ENCODE measurements around the gene KBTBD6.
"Not testable (repeated sequence)": the region's sequence is repeated elsewhere in the genome, so short reads cannot be mapped to it uniquely, and the experiment has no call there.

KBTBD6 gene, protein sequence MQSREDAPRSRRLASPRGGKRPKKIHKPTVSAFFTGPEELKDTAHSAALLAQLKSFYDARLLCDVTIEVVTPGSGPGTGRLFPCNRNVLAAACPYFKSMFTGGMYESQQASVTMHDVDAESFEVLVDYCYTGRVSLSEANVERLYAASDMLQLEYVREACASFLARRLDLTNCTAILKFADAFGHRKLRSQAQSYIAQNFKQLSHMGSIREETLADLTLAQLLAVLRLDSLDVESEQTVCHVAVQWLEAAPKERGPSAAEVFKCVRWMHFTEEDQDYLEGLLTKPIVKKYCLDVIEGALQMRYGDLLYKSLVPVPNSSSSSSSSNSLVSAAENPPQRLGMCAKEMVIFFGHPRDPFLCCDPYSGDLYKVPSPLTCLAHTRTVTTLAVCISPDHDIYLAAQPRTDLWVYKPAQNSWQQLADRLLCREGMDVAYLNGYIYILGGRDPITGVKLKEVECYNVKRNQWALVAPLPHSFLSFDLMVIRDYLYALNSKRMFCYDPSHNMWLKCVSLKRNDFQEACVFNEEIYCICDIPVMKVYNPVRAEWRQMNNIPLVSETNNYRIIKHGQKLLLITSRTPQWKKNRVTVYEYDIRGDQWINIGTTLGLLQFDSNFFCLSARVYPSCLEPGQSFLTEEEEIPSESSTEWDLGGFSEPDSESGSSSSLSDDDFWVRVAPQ

DNA sequence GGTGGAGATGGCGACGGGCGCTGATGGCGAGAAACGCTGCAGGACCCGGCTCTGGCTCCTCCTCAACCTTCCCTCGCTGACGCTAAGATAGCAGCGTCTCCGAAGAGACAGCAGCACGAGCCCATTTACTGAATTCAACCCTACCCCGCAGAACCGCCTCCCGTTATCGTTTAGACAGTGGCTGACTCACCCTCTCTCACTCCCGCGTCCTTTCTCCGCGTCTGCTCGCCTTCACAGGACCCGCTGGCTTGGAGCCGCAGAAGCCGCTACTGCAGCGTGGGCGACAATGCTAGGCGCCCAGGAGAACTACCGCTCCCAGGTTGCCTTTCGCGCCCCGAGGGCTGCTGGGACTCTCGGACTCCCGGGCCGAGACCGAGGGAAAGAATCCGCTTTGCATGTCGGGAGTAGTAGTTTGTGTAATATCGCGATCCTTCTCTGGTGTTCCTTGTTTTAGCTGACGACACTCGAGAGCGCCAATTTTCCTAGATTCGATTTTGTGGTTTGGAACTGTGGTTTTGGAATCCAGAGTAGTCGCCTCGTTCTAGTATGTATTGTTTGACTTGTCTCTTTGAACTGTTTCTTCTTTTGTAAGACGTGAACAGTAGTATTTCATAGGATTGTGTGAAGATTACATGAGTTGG lies at the start of gene KBTBD6:
TSS of gene KBTBD6 (minus strand) at position 291 of the 641 bp plus-strand sequence. CDS start 291 bp downstream, outside the sequence.
- in situ Hi-C loops (cut with HindIII; ENCODE audit: low sequenced_read_pairs) = no loop called here

DNA sequence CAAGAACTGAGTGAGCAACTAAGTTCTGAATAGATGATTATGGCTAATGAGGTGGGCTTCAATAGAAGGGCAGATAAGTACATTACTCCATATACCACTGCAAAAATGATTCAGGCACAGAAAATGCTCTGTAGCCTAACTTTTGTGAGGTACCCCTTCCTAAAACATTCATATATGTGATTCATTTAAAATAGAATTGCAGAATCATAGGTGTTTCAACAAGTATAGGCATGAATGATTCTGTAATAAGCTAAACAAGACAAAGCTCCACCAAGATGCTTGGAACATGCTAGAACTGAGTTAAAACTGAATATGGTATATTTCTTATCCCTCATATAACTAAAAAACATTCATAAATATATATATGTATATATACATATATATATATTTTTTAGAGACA lies 49.6 kb upstream of the KBTBD6 start:
- in situ Hi-C loops (cut with HindIII; ENCODE audit: low sequenced_read_pairs) = no loop called here

DNA sequence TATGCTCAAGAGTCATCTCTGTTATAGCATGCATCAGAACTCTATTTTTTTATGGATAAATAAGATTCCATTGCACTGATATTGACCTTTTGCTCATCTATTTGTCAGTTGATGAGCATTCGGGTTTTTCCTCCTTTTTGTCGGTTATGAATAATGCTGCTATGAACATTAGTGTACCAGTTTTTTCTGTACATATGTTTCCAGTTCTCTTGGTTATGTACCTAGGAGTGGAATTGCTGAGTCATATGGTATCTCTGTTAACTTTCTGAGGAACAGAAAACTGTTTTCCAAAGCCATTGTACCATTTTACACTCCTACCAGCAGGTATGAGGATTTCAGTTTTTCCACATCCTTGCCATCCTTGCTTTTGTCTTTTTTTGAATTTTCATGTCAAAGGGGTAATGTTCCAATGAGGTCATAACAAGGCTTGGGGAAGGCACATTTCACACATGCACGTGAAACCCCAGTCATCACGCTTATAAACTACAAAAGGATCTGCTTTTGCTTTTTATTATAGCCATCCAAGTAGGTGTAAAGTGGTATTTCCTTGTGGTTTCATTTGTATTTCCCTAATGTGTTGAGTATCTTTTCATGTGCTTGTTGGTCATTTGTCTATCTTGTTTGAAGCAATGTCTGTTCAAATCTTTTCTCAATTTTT lies 47.1 kb upstream of the KBTBD6 start:
- in situ Hi-C loops (cut with HindIII; ENCODE audit: low sequenced_read_pairs) = no loop called here

DNA sequence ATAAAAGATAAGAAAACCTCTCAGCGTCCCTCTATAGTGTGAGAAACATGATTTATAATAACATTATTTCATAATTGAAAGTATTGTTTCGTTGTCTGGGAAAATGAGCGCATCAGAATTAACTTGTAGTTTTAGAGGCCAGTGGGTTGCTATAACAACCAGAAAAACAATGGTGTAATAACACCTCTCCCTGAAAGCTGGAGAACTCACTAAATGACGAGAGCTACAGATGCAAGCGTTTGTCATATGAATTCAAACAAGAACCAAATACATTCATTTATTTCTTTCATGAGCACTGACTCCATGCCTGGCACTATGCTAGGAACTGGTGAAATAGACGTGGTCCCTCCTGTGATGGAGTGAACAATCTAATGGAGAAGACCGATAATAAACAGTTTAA lies 45.4 kb upstream of the KBTBD6 start:
- in situ Hi-C loops (cut with HindIII; ENCODE audit: low sequenced_read_pairs) = no loop called here

DNA sequence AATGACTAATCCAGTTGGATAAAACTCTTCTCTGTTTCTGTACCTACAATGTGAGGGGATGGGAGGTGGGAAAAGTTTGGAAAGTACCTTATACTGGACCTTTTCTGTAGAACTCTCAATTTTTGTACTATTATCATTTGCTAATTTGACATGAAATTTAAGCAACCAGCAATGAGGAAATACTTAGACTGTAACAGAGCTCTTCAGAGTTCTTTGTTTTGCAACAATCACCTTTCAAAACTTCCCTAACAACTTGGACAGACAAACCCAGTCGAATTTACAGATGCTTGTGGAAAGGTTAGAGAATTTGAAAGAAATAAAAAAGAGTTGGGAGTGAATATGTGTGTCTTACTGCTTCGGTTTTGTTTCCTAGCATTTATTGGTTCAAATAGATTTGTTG lies 45.0 kb upstream of the KBTBD6 start:
- in situ Hi-C loops (cut with HindIII; ENCODE audit: low sequenced_read_pairs) = no loop called here

DNA sequence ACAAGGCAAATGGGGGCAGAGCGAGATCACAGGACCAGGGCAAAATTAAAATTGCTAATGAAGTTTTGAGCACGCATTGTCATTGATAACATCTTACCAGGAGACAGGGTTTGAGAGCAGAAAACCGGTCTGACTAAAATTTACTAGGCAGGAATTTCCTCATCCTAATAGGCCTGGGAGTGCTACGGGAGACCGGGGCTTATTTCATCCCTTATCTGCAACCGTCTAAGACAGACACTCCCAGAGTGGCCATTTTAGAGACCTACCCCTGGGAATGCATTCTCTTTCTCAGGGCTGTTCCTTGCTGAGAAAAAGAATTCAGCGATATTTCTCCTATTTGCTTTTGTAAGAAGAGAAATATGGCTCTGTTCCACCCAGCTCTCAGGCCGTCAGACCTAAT lies 43.0 kb upstream of the KBTBD6 start:
- in situ Hi-C loops (cut with HindIII; ENCODE audit: low sequenced_read_pairs) = not testable (repeated sequence)

DNA sequence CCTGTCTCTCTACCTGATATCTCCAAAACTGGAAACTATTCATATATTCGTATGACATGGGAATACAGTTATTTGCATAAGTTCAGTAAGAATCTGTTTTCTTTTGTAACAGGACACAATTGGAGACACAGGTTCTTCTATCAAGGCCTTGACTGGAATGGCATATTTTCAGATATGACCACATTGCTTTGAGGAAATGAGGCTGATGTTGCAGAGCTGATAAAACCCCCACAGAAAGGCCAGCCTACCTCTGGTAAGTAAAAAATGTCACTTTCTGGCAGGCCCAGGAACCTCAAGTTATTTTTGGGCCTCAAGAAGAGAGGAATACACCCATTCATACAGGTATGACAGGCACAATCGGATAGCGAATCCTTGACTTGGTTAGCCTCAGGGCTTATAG lies 29.5 kb upstream of the KBTBD6 start:
- in situ Hi-C loops (cut with HindIII; ENCODE audit: low sequenced_read_pairs) = no loop called here

DNA sequence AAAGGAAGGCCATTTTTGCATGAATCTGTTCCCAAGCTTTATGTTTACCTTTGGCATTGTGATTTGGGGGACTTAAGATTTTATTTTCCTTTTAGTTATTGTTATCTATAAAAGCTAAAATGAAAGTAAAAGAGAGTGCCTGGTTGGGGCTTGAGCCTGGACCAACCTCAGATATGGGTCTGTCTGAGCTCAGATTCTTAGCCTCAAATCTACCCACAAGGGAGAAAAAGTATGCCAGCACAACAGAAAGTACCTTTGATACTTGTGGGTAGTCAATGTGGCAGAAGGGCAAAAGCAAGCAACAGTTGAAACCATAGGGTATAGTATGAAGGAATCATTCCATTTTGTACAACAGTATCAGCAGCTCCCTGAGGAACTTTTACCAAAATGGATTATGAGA lies 26.6 kb upstream of the KBTBD6 start:
- in situ Hi-C loops (cut with HindIII; ENCODE audit: low sequenced_read_pairs) = loop anchor here (5.0 kb wide), 1 partner anchor 72 kb away; no protein-coding TSS in a partner anchor

DNA sequence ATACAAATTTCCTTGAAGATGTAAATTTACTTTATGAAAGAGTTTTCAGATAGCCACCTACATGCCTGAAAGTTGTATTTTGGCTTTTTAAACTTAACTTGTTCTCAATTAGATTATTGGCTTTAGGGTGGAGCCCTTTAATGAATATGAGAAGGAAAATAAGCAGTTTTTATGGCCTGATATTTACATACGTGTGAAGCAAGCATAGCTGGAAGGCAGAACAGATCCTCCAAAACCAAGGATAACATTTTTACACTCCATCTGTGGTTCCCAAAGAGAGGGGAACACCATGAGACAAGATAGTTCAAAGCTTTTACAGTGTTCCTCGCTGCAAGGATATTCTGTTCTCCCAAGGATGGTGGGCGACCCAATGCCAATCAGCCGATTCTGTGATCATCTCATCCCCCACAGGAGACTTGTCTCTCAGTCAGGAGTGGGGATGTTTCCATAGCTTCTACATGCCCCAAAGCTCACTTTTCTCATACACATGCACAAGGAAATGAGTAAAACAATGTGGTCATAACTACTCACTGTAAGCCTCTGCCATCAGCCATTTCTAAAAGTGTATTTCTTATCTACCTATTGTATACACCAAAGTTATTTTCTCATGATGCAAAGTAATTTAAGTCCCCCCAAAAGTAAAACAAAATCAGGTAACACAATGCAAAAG lies 24.6 kb upstream of the KBTBD6 start:
- in situ Hi-C loops (cut with HindIII; ENCODE audit: low sequenced_read_pairs) = loop anchor here (5.0 kb wide), 1 partner anchor 70 kb away; no protein-coding TSS in a partner anchor

DNA sequence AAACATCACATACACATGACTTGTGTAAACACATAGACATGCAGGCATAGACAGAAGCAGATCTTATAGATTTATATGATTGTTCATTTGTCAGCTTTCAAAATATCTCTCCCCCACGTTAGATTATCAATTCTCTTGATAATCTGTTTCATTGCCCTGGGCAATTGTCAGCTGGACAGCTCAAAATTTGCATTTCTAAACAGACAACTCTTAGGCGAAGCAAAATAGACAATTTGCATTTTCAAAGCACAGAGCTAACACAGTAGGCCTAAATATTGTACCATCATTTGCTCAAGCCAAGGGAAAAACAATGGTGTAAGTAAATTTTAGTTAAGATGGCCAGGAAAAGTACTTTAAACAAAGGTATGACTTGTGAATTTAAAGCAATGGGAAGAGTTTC lies 24.0 kb upstream of the KBTBD6 start:
- in situ Hi-C loops (cut with HindIII; ENCODE audit: low sequenced_read_pairs) = loop anchor here (5.0 kb wide), 1 partner anchor 69 kb away; no protein-coding TSS in a partner anchor

DNA sequence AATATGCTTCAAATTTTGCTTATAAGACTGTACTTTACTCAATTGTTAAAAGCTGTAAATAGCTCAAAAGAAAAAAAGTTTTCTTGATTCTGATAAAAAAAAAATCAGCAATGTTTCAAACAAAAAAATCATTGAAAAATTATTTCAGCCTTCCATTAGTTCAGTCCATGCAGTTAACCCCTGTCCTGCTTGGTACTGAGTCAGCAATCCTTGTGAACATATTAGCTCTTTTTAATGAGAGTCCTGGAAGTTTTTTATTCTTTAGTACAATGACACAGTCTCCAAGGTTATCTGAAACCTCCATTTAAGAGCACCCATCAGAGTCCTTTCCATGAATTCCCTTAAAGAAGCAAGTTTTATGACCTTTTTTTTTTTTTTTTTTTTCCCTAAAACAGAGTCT lies 21.4 kb upstream of the KBTBD6 start:
- in situ Hi-C loops (cut with HindIII; ENCODE audit: low sequenced_read_pairs) = no loop called here

DNA sequence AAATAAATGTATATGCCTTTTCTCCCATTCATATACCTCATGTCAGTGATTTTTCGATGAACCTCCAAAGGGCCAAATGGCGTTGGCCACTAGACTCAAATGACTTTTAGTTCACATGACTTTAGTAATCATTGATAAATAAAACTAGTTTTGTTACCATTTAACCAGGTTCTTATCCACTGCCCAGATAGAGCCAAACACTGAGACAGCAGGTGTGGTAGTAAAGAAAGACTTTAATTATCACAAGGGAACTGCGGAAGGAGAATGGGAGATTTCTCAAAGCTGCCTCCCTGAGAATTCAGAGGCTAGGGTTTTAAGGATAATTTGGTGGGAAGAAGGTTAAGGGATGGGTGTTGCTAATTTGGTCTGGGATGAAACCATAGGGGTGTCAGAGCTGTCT lies 19.4 kb upstream of the KBTBD6 start:
- in situ Hi-C loops (cut with HindIII; ENCODE audit: low sequenced_read_pairs) = no loop called here

DNA sequence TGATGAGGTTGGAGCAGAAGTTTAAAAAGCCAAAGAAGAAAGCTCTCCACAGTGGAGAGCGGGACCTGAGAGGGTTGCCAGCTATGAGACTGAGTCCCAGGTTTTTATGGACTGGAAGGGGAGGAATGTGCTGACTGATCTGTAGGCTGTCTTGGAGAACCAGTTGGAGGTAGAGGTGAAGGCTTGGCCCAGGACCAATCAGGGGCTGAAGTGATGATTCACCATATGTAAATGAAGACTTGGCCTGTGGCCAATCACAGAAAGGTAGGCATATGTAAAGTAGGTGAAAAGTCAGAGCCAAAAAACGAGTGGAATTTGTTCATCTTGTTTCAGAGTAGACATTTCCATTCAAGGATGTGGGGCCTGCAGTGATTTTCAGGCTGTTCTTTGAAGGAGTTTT lies 17.5 kb upstream of the KBTBD6 start:
- in situ Hi-C loops (cut with HindIII; ENCODE audit: low sequenced_read_pairs) = no loop called here

DNA sequence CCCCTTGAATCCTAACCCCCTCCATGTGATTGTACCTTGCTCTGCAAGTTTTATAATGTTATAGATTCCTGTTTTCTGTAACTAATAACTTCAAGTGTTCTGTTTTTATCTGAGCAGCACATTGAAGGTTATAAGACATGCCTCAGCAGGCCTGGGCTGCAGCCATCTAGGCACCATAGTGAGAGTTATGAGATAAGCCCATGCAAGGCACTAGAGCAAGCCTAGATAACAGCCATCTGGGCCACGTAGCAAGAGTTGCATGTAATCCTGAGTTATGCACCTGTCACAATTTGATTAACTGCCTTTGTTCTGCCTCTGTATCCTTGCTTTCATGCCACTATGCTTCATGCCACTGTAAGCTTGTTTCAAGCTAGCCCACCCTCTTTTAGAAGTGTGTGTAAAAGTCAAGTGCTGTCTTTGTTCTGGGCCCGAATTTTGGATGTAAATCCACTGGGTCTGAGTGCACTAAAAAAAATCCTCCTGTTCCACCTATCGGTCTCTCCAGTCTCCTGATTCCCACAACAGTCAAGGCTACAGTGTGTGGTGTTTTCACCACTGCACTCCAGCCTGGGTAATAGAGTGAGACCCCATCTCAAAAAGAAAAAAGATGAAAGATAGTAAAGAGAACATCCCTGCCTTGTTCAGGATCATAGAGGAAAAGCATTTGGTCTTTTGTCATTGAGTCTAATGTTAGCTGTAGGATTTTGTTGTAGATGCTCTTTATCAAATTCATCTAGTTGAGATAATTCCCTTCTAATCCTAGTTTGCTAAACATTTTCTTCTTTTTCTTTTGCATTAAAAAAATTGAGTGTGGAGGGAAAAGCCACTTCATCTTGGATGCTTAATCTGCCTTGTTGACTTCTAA lies 16.0 kb upstream of the KBTBD6 start:
- in situ Hi-C loops (cut with HindIII; ENCODE audit: low sequenced_read_pairs) = no loop called here

DNA sequence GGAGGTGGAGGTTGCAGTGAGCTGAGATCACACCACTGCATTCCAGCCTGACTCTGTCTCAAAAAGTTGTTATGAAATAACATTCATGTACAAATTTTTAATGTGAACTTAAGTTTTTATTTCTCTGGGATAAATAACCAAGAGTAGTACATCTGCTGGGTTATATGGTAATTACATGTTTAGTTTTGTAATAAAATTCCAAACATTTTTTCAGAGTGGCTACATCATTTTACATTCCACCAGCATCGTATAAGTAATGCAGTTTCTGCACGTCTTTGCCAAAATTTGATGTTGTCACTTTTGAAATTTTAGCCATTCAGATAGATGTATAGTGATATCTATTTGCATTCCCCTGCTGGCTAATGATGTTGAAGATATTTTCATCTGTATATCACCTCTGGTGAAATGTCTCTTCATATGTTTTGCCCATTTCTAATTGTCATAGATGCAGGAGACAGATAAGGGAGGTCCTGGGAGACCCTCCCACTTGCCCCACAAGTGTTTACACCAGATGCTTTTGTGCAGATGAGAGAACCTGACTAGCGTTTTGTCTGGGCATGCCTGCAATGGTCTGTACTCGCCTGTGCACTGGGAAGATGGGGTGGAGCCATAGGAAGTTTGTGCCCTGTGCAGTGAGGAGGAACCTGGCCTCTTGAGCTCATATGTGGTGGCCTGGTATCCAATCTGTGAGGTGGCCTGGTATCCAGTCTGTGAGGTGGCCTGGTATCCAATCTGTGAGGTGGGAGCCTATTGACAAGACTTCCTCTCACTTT lies 12.7 kb upstream of the KBTBD6 start:
- in situ Hi-C loops (cut with HindIII; ENCODE audit: low sequenced_read_pairs) = no loop called here

DNA sequence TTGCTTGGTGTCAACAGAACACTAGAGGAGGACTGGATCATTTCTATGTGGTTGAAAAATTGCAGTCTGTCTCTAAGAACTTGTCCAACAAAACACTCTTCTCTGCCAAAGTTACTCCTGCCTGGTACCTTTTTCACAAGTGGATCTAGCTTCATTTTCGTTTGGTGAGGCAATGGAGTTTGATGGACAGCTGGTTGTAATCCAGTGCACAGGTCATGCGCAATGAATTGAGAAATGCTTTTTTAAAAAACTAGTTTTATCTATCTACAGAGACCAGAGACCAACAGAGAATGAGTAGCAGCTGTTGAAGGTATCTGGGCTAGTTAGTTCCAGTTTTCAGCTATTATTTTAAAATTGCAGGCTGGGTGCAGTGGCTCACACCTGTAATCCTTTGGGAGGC lies 12.0 kb upstream of the KBTBD6 start:
- in situ Hi-C loops (cut with HindIII; ENCODE audit: low sequenced_read_pairs) = no loop called here

DNA sequence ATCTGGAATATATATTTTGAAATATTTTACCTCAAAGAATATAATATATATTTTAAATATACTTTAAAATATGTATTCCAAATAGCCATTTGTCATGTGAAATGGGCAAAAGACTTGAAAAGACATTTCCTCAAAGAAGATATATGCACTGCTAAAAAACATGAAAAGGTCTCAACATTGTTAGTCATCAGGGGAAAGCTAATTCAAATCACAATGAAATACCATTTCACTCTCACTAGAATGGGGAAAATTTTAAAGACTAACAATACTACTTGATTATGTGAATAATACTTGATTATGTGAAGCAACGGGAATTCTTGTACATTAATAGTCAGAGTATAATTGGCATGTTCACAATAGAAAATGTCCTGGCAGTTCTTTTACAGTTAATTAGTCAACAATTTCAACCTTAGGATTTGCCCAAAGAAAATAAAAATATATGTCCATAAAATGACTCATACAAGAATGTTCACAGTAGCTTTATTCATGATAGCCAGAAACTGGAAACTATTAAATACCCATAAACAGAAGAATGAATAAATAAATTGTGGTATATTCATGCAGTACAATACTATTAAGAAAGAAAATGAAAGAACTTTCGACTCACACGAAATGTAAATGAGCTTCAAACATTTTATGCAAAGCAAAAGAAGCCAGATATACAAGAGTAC lies 6.8 kb upstream of the KBTBD6 start:
- in situ Hi-C loops (cut with HindIII; ENCODE audit: low sequenced_read_pairs) = loop anchor here (5.0 kb wide), 1 partner anchor 48 kb away; no protein-coding TSS in a partner anchor

DNA sequence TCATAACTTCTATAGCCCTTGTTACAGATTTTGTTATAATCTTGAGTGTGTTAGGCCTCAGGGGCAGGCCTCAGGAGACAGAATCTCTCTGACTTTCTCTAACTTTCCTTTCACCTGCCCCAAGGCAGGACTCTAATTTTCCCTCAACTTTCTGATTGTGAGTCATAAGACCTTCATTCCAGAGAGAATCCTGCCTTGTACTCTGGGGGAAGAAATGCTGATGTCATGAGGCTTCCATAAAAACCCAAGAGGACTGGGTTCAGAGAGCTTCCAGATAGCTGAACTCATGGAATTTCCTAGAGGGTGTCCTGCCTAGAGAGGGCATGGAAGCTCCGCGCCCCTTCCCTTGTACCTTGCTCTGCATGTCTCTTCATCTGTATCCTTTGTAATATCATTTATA lies 5.3 kb upstream of the KBTBD6 start:
- in situ Hi-C loops (cut with HindIII; ENCODE audit: low sequenced_read_pairs) = loop anchor here (5.0 kb wide), 1 partner anchor 49 kb away; no protein-coding TSS in a partner anchor

Data from endothelial cell of hepatic sinusoid (primary cell).